Dendritic cell treated with granulocyte-macrophage colony-stimulating factor and Interleukin-4, amounts not matched to agents 40 ng/mL and 50 ng/mL, for 4 days (primary cell): ENCODE measurements around the gene LRCH4.
"Not testable (repeated sequence)": the region's sequence is repeated elsewhere in the genome, so short reads cannot be mapped to it uniquely, and the experiment has no call there.

Source experiments
- H3K27ac Mint-ChIP-seq: one replicate; pipeline ENCODE4 v1.8.0; 2022; ENCODE audit warnings: mild to moderate bottlenecking, mixed read lengths
- H3K27me3 Mint-ChIP-seq: one replicate; pipeline ENCODE4 v1.8.0; 2022; ENCODE audit warnings: mild to moderate bottlenecking, mixed read lengths
- H3K36me3 Mint-ChIP-seq: one replicate; pipeline ENCODE4 v1.8.0; 2022; ENCODE audit warnings: low read depth, mixed read lengths
- H3K4me1 Mint-ChIP-seq: one replicate; pipeline ENCODE4 v1.8.0; 2022; ENCODE audit warnings: low read depth, mixed read lengths
- H3K4me3 Mint-ChIP-seq: one replicate; pipeline ENCODE4 v1.8.0; 2022; ENCODE audit warnings: mild to moderate bottlenecking, moderate library complexity, mixed read lengths
- H3K9me3 Mint-ChIP-seq: one replicate; pipeline ENCODE4 v1.8.0; 2022; ENCODE audit warnings: mixed read lengths
- intact Hi-C: fragments of 100-400 bp; cut with micrococcal nuclease; formaldehyde crosslinking; loops from one replicate; pipeline ENCODE4 v1.15.0; 2022

The LRCH4 gene

GRCh38 chr7:100528108-100528866 lies 57.6 kb downstream of the LRCH4 start:
- H3K27ac Mint-ChIP-seq, H3K4me3 Mint-ChIP-seq, intact Hi-C loops, H3K9me3 Mint-ChIP-seq, H3K27me3 Mint-ChIP-seq, H3K4me1 Mint-ChIP-seq, H3K36me3 Mint-ChIP-seq: not testable (repeated sequence)
